ENCODE results near the gene ADAM10. TPM values are rescaled to one million over a fixed set of nuclear protein-coding genes. Genes with fewer than 3 reads are reported as not detected.

Gene ADAM10
- total RNA-seq, 1 donor from 2014 or later = 243 TPM

GRCh38 chr15:58764468-58764867 is 15.0 kb upstream of the ADAM10 start:
- no peak for DNase-seq (ENCODE audit: low read depth)
- Histone ChIP-seq H3K27ac (ENCODE audit: low read depth, low read length) (no peak overlapping the region), H3K4me3 (ENCODE audit: insufficient read depth, low read depth, low read length) (no peak overlapping the region), H3K4me2 (ENCODE audit: low read length) (no peak overlapping the region), H2AFZ (ENCODE audit: low read depth, low read length) (no peak overlapping the region), H3K36me3 (ENCODE audit: insufficient read depth, low read length) (no peaks in the 10 kb centered on the region), H3K27me3 (ENCODE audit: insufficient read depth, low read length) (no peaks in the 10 kb centered on the region), H3K79me2 (ENCODE audit: insufficient read depth, low read length) (no peaks in the 10 kb centered on the region), H3K9me3 (ENCODE audit: insufficient read depth, low read depth, low read length) (no peaks in the 10 kb centered on the region), H4K20me1 (ENCODE audit: insufficient read depth, low read length) (no peaks in the 10 kb centered on the region), H3K4me1 (ENCODE audit: insufficient read depth, low read length) (no peaks in the 10 kb centered on the region), H3K9ac (ENCODE audit: low read length) (no peak overlapping the region)
- Mint-ChIP-seq H3K4me1 (ENCODE audit: low read depth, unreplicated experiment) (no peaks in the 10 kb centered on the region), H3K27ac (ENCODE audit: unreplicated experiment) (no peak overlapping the region), H3K9me3 (ENCODE audit: unreplicated experiment) (peaks cover 9% of the 10 kb centered on the region), H3K27me3 (ENCODE audit: low read depth, unreplicated experiment) (no peaks in the 10 kb centered on the region), H3K4me3 (ENCODE audit: unreplicated experiment) (no peak overlapping the region), H3K36me3 (ENCODE audit: low read depth, unreplicated experiment) (no peaks in the 10 kb centered on the region)
- no peak for FAIRE-seq
- no peak for TF ChIP-seq EZH2 (IDR thresholded peaks at IDR 0.05; ENCODE audit: insufficient read depth, low read length)
- no peak for TF ChIP-seq CTCF (IDR thresholded peaks at IDR 0.05; ENCODE audit: insufficient read depth, low read depth, low read length)

- no peak overlapping the region for H3K4me3 Mint-ChIP-seq (ENCODE audit: unreplicated experiment)
Measured at GRCh38 chr15:58762731-58763130, 13.2 kb upstream of the ADAM10 start.

More at GRCh38 chr15:58762731-58763130, 13.2 kb upstream of the ADAM10 start:
- H3K4me1 Mint-ChIP-seq (ENCODE audit: low read depth, unreplicated experiment) = no peaks in the 10 kb centered on the region
- Histone ChIP-seq H3K36me3 (ENCODE audit: insufficient read depth, low read length) (no peaks in the 10 kb centered on the region), H3K9me3 (ENCODE audit: insufficient read depth, low read depth, low read length) (no peaks in the 10 kb centered on the region), H3K27ac (ENCODE audit: low read depth, low read length) (no peak overlapping the region), H3K4me2 (ENCODE audit: low read length) (no peak overlapping the region), H3K79me2 (ENCODE audit: insufficient read depth, low read length) (no peaks in the 10 kb centered on the region), H3K4me1 (ENCODE audit: insufficient read depth, low read length) (no peaks in the 10 kb centered on the region), H3K9ac (ENCODE audit: low read length) (no peak overlapping the region), H3K4me3 (ENCODE audit: insufficient read depth, low read depth, low read length) (no peak overlapping the region), H2AFZ (ENCODE audit: low read depth, low read length) (no peak overlapping the region), H3K27me3 (ENCODE audit: insufficient read depth, low read length) (no peaks in the 10 kb centered on the region), H4K20me1 (ENCODE audit: insufficient read depth, low read length) (no peaks in the 10 kb centered on the region)
- H3K27ac Mint-ChIP-seq (ENCODE audit: unreplicated experiment) = no peak overlapping the region
- FAIRE-seq (no peak), DNase-seq (ENCODE audit: low read depth) (no peak)
- no peak for TF ChIP-seq CTCF (IDR thresholded peaks at IDR 0.05; ENCODE audit: insufficient read depth, low read depth, low read length)
- no peak for TF ChIP-seq EZH2 (IDR thresholded peaks at IDR 0.05; ENCODE audit: insufficient read depth, low read length)
- no peaks in the 10 kb centered on the region for H3K36me3 Mint-ChIP-seq (ENCODE audit: low read depth, unreplicated experiment)
- H3K9me3 Mint-ChIP-seq (ENCODE audit: unreplicated experiment) = peaks cover 9% of the 10 kb centered on the region
- no peaks in the 10 kb centered on the region for H3K27me3 Mint-ChIP-seq (ENCODE audit: low read depth, unreplicated experiment)
